Measurements from ENCODE around the gene PLXNB2.

DNA sequence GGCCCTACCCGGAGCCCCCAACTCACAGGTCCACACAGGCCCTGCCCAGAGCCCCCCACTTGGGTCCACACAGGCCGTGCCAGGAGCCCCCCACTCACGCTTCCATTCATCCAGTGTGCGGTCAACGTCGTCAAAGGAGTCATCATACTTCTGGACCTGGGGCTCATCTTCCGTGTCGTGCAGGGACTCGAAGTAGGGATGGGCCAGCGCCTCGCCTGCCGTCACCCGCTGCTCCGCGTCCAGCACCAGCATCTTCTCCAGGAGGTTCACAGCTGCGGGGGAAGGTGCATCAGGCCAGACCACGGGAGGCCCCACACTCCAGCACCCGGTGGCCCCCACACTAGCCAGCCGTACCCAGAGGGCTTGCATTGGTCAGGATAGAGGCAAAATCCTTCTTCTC is 52.3 kb downstream of the PLXNB2 start:
- TF ChIP-seq CTCF (conservative IDR thresholded peaks at IDR 0.05) (no peak), ZFX (IDR thresholded peaks at IDR 0.05) (no peak)
